OCI-LY3 (cell line): ENCODE results near the gene BMP8B.

ENCODE experiments used
- EZH2phosphoT487 ChIP-seq: fragments of 200-600 bp; shearing (Covaris generic); IDR thresholded peaks from 2 replicates; pipeline ENCODE4 v1.6.1; 2018; ENCODE audit warnings: antibody characterized with exemption, mixed run types, low read depth
- TF ChIP-seq, protein P1 (sequence below): fragments of 200-600, 300-600 bp; sonication (generic); IDR thresholded peaks from 2 replicates; pipeline ENCODE4 v1.5.1; 2014; ENCODE audit warnings: antibody characterized with exemption, low read length, low read depth

DNA sequence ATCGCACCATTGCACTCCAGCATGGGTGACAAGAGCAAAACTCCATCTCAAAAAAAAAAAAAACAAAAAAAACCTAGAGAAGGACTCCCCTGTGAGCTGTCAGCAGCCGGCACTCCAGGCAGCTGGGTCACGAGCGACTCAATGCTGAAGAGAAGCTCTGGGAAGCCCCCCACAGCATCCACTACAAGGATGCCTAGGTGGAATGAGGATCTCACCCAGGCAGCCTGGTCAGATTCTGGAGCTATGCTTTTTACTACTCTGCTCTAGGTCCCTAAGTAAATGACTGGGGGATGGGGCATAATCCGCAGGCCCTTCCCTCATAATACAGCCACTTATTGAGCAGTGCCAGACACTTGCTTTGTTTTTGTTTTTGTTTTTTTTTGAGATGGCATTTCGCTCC is 6.6 kb downstream of the BMP8B start:
- TF ChIP-seq, protein P1, sequence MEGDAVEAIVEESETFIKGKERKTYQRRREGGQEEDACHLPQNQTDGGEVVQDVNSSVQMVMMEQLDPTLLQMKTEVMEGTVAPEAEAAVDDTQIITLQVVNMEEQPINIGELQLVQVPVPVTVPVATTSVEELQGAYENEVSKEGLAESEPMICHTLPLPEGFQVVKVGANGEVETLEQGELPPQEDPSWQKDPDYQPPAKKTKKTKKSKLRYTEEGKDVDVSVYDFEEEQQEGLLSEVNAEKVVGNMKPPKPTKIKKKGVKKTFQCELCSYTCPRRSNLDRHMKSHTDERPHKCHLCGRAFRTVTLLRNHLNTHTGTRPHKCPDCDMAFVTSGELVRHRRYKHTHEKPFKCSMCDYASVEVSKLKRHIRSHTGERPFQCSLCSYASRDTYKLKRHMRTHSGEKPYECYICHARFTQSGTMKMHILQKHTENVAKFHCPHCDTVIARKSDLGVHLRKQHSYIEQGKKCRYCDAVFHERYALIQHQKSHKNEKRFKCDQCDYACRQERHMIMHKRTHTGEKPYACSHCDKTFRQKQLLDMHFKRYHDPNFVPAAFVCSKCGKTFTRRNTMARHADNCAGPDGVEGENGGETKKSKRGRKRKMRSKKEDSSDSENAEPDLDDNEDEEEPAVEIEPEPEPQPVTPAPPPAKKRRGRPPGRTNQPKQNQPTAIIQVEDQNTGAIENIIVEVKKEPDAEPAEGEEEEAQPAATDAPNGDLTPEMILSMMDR, result no peak
- TF ChIP-seq EZH2phosphoT487, result no peak
